Putamen (tissue), 1 donor: ENCODE data around the gene OR2G3.

Experiments used
- DNase-seq: peaks from one replicate; pipeline ENCODE4 v3.0.0-alpha.2; 2016; ENCODE audit warnings: low spot score

Gene OR2G3

DNA sequence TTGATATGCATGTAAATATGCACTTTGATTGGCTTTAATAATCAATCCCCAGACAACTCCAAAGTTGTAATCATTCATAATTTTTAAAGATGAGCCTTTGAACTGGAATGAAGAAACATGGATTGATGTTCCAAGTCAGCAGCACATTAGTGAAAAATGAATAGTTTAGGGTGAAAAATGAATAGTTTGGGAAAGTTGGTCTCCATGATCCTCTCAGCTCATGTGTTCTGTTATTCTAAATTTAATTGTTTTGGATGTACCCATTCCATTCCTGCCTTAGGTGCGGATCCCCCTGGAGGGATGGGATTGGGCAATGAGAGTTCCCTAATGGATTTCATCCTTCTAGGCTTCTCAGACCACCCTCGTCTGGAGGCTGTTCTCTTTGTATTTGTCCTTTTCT lies at the start of gene OR2G3:
Gene OR2G3, plus strand, starts transcription at position 301 of the 400 bp plus-strand sequence. Its CDS starts 0 bp downstream, at position 301.
- DNase-seq = no peak

DNA sequence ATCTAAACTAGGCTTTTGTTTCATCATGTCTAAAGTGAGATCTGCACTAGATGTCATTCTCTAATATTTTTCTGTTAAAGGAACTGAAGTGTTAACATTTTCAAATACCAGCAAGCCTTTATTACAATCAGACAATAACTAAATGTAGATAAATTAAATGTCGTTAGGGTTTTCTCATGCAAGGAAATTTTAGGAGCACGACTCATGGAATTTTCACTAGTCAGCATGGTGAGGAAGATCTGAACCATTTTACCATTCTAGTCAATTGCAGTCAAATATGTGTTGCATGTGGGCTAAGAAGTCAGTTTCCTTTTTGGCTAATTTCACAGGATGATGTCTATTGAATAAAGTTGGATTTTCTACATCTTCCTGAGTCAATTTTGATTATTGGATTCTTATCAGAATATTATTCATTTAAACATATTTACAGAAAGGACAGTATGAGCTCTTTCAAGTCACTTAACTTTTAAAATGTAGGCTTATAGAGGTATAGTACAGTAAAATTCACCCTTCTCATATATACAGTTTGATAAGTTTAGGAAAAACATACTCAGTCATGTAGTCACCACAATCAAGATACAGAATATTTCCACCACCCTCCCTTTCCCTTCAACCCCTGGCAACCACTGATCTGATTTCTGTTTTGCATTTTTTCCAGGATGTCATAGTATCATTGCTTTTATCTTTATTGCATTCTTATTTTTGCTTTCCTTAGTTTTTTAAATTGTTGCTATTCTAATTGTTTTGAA lies 47.3 kb upstream of the OR2G3 start:
- no peak for DNase-seq

DNA sequence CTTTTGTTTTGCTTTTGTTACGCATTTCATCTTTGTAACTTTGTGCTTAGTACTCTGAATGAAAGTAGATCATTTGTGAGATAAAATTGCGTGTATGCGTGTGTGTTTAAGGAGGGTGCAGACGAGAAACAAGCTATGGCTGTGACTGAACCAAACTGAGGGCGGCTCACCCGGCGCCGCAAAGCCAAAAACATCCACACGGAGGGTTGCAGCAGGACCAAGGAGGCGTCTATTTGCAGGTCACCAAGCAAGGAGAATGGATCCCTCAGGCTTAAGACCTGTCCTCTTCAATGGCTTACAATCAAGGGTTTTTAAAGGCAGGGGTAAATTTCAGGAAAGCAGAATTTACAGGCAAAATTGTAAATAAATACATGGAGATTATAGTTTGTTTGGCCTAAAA lies 43.7 kb upstream of the OR2G3 start:
- DNase-seq = no peak

DNA sequence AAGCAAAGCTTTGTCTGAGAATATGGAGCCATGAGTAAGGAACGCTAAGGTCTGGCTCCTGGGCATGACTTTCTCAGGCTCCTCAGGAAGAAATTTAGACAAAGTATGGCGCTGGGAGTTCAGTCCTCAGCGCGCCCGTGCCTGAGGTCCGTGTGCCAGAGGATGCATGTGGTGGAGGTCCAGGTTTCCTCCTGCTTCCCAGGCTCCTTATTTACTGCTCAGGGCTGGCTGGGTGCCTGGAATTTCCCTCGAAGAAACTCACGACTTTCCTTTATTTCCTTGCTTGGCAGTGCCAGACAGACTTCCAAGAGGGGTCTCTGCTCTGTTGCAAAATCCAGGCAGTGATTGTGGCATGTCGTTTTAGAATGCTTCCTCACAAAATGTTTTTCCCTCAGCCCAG lies 43.2 kb upstream of the OR2G3 start:
- DNase-seq = no peak

DNA sequence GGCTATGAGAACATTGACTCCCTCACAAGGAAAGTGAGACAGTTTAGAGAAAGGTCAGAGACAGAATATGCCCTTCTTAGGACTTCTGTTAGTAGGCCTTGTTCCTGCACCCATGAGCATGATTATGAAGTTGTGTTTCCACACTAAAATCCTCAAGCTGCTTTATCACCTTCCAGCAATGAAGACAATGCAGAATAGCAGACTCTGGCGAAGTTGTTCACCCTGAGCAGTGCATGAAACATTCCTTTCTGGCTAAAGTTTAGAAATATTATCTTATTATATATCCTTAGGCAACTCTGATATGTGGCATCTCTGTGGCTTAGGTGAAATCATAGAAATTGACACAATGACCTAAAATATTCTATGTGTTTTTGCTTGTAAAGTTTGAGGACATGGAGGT lies 31.1 kb upstream of the OR2G3 start:
- DNase-seq = no peak

DNA sequence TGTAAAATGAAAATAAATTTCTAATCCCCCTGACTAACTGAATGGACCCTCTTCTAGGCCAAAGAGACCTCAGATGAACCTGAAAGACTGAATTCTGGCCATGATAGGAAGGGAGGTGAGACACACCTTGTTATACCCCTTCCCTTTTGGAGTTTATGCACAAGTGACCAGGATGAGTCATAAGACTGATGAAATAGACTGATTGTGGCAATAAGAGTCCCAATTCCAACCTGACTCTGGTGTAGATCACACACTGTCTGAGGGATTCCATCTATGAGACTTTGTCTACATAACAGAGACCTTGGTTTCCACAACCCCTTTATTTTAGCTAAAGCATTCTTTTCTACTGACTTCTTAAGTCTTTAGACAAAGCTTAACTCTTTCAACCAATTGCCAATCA lies 30.7 kb upstream of the OR2G3 start:
- DNase-seq = no peak

DNA sequence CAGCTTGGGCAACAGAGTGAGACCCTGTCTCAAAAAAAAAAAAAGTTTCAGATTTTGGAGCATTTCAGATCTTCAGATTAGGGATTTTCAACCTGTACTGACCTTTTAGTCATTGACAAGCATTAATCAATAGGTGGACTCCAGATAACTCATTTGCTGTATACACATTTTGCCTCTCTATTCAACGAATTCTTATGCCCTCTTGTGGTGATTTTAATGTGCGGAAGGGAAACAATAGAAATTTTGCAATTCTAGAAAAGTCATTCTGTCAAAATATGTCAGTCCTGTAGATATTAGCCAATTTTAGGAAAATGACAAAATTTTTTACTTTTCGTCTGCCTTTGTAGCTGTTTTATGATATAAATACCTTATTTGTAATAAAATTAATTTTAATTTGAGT lies 28.9 kb upstream of the OR2G3 start:
- DNase-seq = no peak

DNA sequence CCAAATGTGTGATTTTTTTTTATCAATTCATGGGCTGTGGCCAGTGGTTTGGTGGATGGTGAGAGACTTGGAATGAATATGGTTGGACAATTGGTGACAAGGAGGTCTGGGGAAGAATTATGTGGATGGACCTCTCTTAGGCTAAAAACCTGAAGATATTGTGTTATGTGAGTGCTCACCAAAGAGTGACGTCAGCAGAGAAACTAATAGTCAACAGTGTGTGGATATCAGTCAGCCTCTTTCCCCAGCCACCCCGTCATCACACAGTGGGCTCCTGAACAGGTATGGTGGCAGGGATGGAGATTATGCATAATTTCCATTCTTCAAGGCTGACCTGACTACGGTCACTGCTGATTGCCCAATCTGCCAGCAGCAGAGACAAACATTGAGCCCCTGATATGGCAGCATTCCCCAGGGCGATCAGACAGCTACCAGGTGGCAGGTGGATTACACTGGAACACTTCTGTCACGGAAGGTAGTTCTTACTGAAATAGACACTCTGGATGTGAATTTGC lies 26.4 kb upstream of the OR2G3 start:
- DNase-seq = no peak

DNA sequence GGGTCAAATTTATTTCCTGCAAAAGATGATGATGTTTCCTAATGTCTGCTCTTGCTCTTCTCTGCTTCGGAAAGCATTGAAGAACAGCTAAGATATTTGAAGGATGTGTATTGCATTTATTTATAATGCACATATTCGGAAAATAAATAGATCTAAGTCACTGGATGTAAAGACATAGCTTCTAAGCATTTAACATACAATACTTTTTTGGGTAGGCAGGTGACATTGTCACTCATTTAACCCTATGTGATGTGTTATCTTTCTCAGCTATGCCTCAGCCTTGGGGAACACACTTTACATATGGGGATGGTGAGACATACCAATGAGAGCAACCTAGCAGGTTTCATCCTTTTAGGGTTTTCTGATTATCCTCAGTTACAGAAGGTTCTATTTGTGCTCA lies 17.3 kb upstream of the OR2G3 start, which contains the start of gene OR2G2:
Gene OR2G2, plus strand, starts transcription at position 301 of the 400 bp plus-strand sequence. Its CDS starts 0 bp downstream, at position 301.
- no peak for DNase-seq

DNA sequence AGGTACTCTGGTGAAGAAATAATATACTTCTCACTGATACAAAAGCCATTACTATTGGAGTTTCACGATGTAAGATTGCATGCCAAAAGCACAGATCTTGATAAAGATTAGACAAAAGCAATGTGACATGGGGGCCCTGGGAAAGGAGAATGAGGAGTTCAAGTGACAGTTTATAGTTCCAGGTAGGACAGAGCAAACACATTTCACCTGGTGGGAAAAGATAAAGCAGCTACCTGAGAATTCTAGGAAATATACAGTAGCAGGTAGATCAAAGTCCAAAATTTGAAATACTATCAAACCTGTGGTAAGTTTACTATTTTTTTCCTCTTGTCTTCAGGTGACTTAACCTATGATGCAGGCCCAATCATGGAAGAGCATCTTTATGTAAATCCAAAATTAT lies 8.0 kb downstream of the OR2G3 start:
- DNase-seq = no peak

DNA sequence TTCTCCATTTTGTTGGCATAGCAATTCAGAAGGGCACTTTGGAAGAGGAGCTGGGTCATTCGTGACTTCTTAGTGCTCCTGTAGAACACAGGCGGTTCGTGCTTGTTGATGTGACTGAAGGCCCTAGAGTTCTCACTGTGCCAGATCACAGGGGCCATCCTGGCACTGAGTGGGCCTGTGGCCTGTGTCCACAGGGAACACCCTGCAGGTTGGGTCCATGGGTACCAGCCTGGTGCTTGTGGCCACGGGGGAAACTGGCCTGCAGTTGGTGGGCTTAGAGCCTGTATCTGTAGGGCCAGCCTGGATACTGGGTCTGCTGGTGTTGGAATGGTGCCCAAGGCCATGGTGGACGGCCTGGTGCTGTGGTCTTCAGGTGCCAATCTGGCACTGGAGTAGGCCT lies 9.2 kb downstream of the OR2G3 start:
- DNase-seq = no peak

DNA sequence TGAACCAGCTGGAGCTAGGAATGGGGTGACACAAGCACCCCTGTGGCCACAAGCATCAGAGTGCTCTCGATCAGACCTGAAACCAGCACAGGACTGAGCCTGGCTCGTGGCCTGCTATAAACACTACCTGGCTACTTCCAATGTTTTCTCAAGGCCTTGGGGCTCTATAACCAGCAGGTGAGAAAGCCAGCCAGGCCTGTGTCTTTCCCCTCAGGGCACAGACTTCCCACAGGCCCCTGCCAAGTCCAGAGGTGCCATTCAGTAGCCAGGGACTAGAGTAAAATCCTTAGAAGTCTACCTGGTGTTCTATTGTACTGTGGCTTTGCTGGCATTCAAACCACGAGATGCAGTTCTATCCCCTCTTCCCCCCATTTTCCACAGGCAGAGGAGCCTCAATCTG lies 22.6 kb downstream of the OR2G3 start:
- no peak for DNase-seq

DNA sequence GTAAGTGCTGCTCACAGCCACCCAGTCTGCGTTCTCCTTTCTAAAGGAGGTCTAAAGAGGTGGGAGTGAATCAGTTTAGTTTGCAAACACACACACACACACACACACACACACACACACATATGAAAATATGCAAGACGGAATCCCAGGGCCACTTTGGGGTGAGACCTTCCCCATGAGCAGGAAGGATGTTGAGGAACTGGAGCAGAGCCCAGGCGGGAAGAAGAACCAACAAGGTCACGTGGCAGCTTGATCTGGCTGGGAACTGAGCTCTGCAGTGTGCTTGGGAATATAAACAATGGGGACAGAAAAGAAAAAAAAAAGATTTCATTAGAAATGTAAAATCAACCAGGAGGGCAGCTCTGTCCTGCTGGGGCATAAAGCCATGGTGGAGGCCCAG lies 32.6 kb downstream of the OR2G3 start:
- no peak for DNase-seq

DNA sequence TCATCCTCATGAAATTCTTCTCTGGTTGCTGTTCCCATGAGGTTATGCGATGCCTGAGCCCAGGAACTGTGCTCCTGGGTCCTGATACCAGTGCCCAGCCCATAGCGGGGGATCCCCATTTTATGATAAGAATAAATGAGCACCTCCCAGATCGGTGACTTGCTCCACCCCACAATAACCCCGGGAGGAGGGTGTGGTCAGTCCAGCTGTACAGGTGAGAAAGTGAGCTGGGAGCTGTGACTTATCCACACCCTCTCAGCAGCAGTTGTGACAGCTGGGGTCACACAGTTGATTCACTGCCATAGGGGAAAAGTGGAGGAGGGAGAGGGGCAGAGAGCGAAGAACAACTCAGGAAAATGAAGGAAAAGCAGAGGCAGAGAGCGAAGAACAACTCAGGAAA lies 33.4 kb downstream of the OR2G3 start:
- no peak for DNase-seq

DNA sequence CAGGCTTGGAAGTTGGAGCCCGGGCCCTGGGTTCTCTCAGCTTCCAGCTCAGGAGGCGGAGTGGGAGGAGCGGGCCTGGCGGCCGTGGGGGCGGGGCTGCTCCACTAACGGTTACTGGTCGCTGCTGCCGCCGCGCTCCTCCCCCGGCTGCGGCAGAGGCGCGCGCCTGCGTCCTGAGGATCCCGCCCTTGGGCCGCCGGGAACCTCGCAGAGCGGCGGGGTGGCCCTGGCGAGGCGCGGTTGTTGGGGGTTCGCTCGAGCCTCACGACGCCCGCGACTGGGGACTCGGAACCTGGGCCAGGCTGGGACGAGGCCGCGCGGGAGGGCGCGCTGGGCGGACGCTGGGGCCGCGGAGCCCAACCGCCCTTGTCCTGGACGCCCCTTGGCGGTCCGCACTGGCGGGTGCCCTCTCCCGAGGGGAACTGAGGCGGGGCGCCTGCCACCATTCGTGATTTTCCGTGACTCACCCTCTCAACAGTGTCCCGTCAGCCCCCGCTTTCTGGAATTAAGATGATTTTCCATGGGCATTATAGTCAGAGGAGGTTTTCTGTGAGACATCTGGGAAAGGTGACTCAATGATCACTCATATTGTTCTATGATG lies 34.1 kb downstream of the OR2G3 start:
- DNase-seq = peak; percentile 9

DNA sequence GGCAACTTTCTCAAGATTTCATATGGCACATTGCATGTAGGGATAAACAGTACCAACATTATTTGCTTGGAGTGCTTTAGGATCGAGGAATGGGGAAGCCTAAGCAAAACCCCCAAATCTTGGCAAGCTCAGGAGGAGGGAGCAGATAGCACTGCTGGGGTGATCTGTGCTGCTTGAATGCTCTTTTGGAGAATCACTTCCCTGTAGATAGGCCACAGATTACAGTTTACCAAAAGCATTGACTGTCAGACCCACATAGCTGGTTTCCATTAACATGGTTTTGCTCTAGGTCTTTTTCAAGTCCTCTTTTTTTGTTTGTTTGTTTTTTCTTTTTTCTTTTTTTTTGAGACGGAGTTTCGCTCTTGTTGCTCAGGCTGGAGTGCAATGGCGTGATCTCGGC lies 37.4 kb downstream of the OR2G3 start:
- DNase-seq = no peak

DNA sequence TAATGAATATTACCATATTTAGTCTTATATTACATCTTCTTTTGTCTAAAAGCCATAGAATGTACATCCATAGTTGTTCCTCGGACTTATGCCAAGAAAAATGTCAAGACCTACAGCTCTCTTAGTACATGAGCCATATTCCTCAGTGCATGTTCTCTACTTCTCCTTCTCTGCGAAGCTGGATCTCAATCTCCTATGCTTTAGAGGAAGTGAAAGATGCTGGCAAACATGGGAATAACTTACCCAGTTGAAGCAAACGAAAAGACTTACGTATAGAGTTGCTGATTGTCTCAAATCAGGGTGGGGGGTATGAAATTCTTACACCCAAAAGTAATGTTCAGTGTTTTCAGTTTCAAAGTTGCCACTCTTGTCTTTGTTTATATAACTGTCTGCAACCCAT lies 41.5 kb downstream of the OR2G3 start:
- peak; percentile 6 for DNase-seq

DNA sequence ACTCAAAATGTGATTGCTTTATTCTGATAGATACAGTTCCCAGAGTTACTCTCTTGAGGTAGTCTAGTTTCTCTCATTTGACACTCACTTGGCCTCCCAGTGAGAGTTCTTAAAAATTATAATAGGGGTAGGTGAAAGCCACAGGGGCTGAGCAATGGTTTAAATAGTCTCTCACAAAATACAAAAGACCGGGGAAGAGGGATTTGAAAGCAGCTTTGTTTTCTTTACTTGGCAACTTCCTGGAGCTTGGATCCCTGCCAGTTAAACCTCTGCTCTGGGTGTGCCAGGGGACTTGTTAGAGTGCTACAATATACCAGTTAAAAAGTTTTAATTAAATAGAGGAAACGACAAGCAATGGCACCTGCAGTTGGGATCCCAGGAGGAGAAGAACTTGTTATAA lies 42.5 kb downstream of the OR2G3 start:
- DNase-seq = peak; percentile 4

DNA sequence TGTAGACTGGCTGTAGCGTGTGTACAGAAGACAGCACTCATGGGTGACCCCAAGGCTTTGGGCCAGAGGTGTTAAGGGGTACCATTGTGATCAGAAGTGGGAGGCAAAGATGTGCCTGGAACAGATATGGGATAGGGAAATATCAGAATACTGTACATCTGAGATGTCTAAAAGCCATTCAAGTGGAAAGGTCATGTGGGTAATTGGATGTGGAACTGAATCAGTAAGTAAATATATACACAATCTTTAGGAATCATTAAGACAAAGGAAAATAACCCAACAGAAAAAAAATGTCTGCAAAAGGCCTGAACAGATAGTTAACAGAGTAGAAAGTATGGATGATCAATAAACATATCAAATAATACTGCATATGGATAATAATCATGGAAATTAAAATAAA lies 47.7 kb downstream of the OR2G3 start:
- DNase-seq = no peak
